Breast epithelium (tissue), 3 donors: Measurements from ENCODE around the gene NMRAL1.

ENCODE experiments used
- CTCF ChIP-seq, 3 donors: fragments of 450-650 bp; IDR thresholded peaks; one replicate each; pipeline ENCODE4 v1.5.1; 2016 to 2017; ENCODE audit warnings: antibody characterized with exemption in 3 of 3, mild to moderate bottlenecking in 3 of 3, moderate library complexity in 3 of 3
- POLR2A ChIP-seq: fragments of 450-650 bp; IDR thresholded peaks from one replicate; pipeline ENCODE4 v1.6.1; 2016; ENCODE audit warnings: antibody characterized with exemption, mild to moderate bottlenecking, moderate library complexity

GRCh38 chr16:4488499-4488967, 14.1 kb upstream of the NMRAL1 start:
- TF ChIP-seq CTCF (IDR thresholded peaks at IDR 0.05) (no peak), POLR2A (no peak)
